Measurements from ENCODE around the gene DMXL1.

DMXL1 gene

GRCh38 chr5:119291056-119291455 lies 220.2 kb downstream of the DMXL1 start:
- no peak for DNase-seq

DNA sequence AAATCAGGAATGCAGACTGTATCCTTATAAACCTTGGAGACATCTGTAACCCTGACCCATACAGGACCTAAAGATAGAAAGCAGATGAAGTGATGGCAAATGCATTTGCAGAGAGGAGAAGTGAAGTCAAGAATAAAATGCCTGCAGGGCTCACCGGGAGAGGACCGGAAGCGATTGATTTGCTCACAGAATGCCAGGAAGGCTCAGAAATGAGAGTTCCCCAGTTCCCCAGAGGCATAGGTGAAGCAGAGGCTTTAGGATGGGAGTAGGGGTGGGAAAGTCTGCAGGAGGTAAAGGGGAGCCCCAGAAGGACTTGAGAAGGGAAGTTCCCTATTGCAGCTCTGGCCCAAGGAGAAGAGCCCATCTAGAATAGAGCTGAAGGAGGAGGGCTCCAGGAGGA lies 221.0 kb downstream of the DMXL1 start:
- no peak for DNase-seq

GRCh38 chr5:119292701-119293515 lies 222.0 kb downstream of the DMXL1 start:
- DNase-seq, result no peak

GRCh38 chr5:119293516-119293829 lies 222.6 kb downstream of the DMXL1 start:
- DNase-seq, result no peak

Data from cortex of kidney (tissue), 1 donor.